DOHH2 (cell line): ENCODE results near the gene LRMDA.

Experiments used
- H3F3A ChIP-seq: fragments of 200-600 bp; sonication (generic), shearing (Covaris generic); 2 replicates; pipeline ENCODE4 v1.6.0; 2016; ENCODE audit warnings: antibody characterized with exemption, mild to moderate bottlenecking; ENCODE audit not compliant: control insufficient read depth, insufficient read depth
- H3K27ac ChIP-seq: fragments of 200-600 bp; sonication (generic); 2 replicates; pipeline ENCODE4 v1.5.1; 2014; ENCODE audit warnings: low read depth, mild to moderate bottlenecking, low read length, moderate library complexity
- H3K27me3 ChIP-seq: fragments of 200-600 bp; sonication (generic); 2 replicates; pipeline ENCODE4 v1.6.1; 2014; ENCODE audit warnings: mild to moderate bottlenecking, low read length, mixed read lengths; ENCODE audit not compliant: control insufficient read depth
- H3K36me3 ChIP-seq: fragments of 200-600 bp; sonication (generic); 2 replicates; pipeline ENCODE4 v1.6.1; 2014; ENCODE audit warnings: mild to moderate bottlenecking, low read length, moderate library complexity, mixed read lengths; ENCODE audit not compliant: control insufficient read depth
- H3K4me1 ChIP-seq: fragments of 200-600 bp; sonication (generic); 2 replicates; pipeline ENCODE4 v1.6.1; 2014; ENCODE audit warnings: mild to moderate bottlenecking, low read length, mixed read lengths; ENCODE audit not compliant: control insufficient read depth
- H3K4me2 ChIP-seq: fragments of 200-600 bp; sonication (generic); 2 replicates; pipeline ENCODE4 v1.6.0; 2014; ENCODE audit warnings: mild to moderate bottlenecking, low read length, moderate library complexity
- H3K4me3 ChIP-seq: fragments of 200-600 bp; sonication (generic); 2 replicates; pipeline ENCODE4 v1.5.1; 2014; ENCODE audit warnings: mild to moderate bottlenecking, low read length, mixed read lengths
- H3K79me2 ChIP-seq: fragments of 200-600 bp; sonication (generic); 2 replicates; pipeline ENCODE4 v1.6.1; 2014; ENCODE audit warnings: mild to moderate bottlenecking, low read length, mixed read lengths; ENCODE audit not compliant: control insufficient read depth
- H3K9me2 ChIP-seq: fragments of 200-600 bp; sonication (generic); replicated peaks from 2 replicates; pipeline ENCODE4 v1.6.1; 2014; ENCODE audit warnings: mild to moderate bottlenecking, low read length, mixed read lengths; ENCODE audit not compliant: control insufficient read depth
- H3K9me3 ChIP-seq: fragments of 200-600 bp; sonication (generic); 2 replicates; pipeline ENCODE4 v1.6.1; 2014; ENCODE audit warnings: antibody characterized with exemption, low read length, mixed read lengths; ENCODE audit not compliant: control insufficient read depth, insufficient read depth
- H4K20me1 ChIP-seq: fragments of 200-600 bp; sonication (generic); 2 replicates; pipeline ENCODE4 v1.6.0; 2014; ENCODE audit warnings: low read depth, mild to moderate bottlenecking, antibody characterized with exemption, low read length, moderate library complexity; ENCODE audit not compliant: control insufficient read depth, insufficient read depth
- EZH2phosphoT487 ChIP-seq: fragments of 200-600 bp; sonication (generic); IDR thresholded peaks from 2 replicates; pipeline ENCODE4 v1.6.1; 2017; ENCODE audit warnings: borderline replicate concordance, mild to moderate bottlenecking, antibody characterized with exemption, low read length, moderate library complexity, mixed read lengths
- TF ChIP-seq, protein P1 (sequence below): fragments of 200-600 bp; sonication (generic); IDR thresholded peaks from one replicate; pipeline ENCODE4 v1.5.1; 2014; ENCODE audit warnings: antibody characterized with exemption, mild to moderate bottlenecking, low read depth, low read length; ENCODE audit not compliant: poor library complexity, severe bottlenecking

Gene LRMDA

DNA sequence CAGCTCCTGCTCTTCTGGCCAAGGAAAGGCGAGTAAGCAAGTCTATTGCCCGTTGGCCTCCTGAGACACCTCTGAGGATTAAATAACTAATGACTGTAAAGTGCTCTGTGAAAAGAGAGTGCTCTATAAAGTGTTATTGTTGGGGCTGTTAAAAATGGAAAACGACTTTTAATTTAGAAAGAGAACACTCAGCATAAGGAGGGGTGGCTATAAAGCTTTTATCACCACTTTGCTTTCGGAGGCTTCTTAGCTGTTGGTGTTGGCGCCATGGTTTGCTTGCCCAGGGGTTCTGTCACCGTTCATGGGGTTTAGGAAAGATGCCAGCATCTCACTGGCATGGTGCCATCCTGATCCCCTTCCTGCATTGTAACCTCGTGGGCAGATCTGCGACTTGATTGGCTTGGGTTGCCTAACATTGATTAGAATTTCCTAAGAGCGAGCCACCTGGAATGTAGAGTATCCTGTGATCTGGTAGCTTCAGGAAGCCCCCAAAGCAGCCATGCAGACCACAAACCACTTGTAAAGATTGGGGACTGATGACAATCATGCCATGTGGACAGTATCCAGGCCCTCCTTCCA lies 509.9 kb downstream of the LRMDA start:
- no peaks in the 10 kb centered on the region for H3F3A ChIP-seq
- no peaks in the 10 kb centered on the region for H4K20me1 ChIP-seq
- H3K4me2 ChIP-seq: no peak overlapping the region
- H3K27ac ChIP-seq: no peak overlapping the region
- no peaks in the 10 kb centered on the region for H3K36me3 ChIP-seq
- no peaks in the 10 kb centered on the region for H3K79me2 ChIP-seq
- H3K4me1 ChIP-seq: no peaks in the 10 kb centered on the region
- no peak overlapping the region for H3K4me3 ChIP-seq
- TF ChIP-seq EZH2phosphoT487: no peak
- TF ChIP-seq, protein P1, sequence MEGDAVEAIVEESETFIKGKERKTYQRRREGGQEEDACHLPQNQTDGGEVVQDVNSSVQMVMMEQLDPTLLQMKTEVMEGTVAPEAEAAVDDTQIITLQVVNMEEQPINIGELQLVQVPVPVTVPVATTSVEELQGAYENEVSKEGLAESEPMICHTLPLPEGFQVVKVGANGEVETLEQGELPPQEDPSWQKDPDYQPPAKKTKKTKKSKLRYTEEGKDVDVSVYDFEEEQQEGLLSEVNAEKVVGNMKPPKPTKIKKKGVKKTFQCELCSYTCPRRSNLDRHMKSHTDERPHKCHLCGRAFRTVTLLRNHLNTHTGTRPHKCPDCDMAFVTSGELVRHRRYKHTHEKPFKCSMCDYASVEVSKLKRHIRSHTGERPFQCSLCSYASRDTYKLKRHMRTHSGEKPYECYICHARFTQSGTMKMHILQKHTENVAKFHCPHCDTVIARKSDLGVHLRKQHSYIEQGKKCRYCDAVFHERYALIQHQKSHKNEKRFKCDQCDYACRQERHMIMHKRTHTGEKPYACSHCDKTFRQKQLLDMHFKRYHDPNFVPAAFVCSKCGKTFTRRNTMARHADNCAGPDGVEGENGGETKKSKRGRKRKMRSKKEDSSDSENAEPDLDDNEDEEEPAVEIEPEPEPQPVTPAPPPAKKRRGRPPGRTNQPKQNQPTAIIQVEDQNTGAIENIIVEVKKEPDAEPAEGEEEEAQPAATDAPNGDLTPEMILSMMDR: no peak
- H3K27me3 ChIP-seq: no peaks in the 10 kb centered on the region
- H3K9me2 ChIP-seq: no peaks in the 10 kb centered on the region
- H3K9me3 ChIP-seq: no peaks in the 10 kb centered on the region

DNA sequence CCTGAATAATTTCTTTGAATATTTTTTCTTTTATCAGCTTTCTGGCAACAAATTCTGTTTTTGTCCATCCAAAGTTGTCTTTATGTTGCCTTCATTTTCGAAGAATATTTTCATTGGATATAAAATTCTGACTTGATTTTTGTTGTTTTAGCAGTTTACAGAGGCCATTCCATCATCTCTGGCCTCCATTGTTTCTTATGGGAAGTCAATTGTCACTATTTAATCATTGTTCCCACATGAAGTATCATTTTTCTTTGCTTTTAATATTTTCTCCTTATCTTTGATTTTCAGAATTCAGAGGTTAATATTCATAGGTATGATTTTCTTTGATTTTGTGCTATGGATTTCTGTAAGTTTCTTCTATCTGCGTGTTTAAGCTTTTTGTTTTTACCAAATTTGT lies 512.6 kb downstream of the LRMDA start:
- H3K79me2 ChIP-seq: no peaks in the 10 kb centered on the region
- no peaks in the 10 kb centered on the region for H3K9me3 ChIP-seq
- no peaks in the 10 kb centered on the region for H3F3A ChIP-seq
- no peak overlapping the region for H3K27ac ChIP-seq
- no peak for TF ChIP-seq EZH2phosphoT487
- TF ChIP-seq, protein P1: no peak
- no peaks in the 10 kb centered on the region for H3K4me1 ChIP-seq
- H3K4me3 ChIP-seq: no peak overlapping the region
- no peaks in the 10 kb centered on the region for H4K20me1 ChIP-seq
- H3K4me2 ChIP-seq: no peak overlapping the region
- H3K36me3 ChIP-seq: no peaks in the 10 kb centered on the region
- H3K27me3 ChIP-seq: no peaks in the 10 kb centered on the region
- no peaks in the 10 kb centered on the region for H3K9me2 ChIP-seq

DNA sequence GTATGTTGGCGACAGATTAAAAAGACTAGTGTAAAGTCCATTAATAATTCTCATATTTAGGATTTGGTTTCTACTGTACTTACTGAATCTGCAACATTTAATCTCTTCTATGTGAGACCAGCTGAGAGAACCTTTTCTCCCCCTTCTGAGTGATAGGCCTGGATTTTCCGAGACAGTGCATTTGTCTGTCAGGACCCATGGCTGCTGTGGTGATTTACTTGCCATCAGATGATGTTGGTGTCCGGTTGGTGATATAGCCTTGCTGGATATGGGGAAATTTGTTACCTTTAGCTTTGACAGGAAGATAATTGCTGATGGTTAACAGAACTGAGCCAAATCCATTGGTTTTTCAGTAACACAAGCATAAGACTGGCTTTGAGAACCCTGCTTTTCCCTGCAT lies 517.2 kb downstream of the LRMDA start:
- H3F3A ChIP-seq: no peaks in the 10 kb centered on the region
- no peaks in the 10 kb centered on the region for H4K20me1 ChIP-seq
- H3K9me2 ChIP-seq: no peaks in the 10 kb centered on the region
- no peaks in the 10 kb centered on the region for H3K9me3 ChIP-seq
- no peaks in the 10 kb centered on the region for H3K4me1 ChIP-seq
- no peak overlapping the region for H3K27ac ChIP-seq
- H3K36me3 ChIP-seq: no peaks in the 10 kb centered on the region
- no peak overlapping the region for H3K4me3 ChIP-seq
- no peak overlapping the region for H3K4me2 ChIP-seq
- TF ChIP-seq EZH2phosphoT487: no peak
- H3K79me2 ChIP-seq: no peaks in the 10 kb centered on the region
- H3K27me3 ChIP-seq: no peaks in the 10 kb centered on the region

DNA sequence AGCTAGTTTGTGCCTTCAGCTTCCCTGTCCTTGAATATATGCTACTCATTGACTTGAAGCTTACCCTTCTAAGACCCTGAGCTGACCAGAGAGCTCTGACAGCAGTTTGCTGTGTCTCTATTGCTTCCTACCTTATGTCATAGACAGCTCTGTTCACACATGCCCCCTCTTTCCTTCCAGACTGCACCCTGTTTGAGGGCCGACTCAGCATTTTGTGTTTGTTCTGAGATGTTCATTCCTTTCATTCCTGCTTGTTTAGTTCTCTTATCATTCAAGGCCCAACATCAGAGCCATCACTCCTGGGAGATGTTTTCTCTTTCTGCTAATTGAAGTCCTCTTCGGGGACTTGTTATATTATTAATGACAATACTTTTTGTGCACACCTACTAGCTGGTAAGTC lies 518.9 kb downstream of the LRMDA start:
- Histone ChIP-seq H3K27ac (no peak overlapping the region), H3K4me3 (no peak overlapping the region), H3K27me3 (no peaks in the 10 kb centered on the region), H3F3A (no peaks in the 10 kb centered on the region), H3K9me3 (no peaks in the 10 kb centered on the region), H3K9me2 (no peaks in the 10 kb centered on the region), H4K20me1 (no peaks in the 10 kb centered on the region), H3K4me2 (no peak overlapping the region), H3K36me3 (no peaks in the 10 kb centered on the region), H3K79me2 (no peaks in the 10 kb centered on the region), H3K4me1 (no peaks in the 10 kb centered on the region)
- TF ChIP-seq EZH2phosphoT487: no peak
- TF ChIP-seq, protein P1: no peak
